Panc1 (cell line): ENCODE data around the gene RIMBP2. TPM values are rescaled to one million over a fixed set of nuclear protein-coding genes. Genes with fewer than 3 reads are reported as not detected.

Source experiments
- ATAC-seq: fragments of 200-7000 bp; cut with Tn5 transposase; 2 replicates; pipeline ENCODE4 v1.9.1; 2020; ENCODE audit warnings: mild to moderate bottlenecking, moderate library complexity
- BruUV-seq: library from RNA; stranded (reverse); fragments of 400-500 nt; replicated peaks from 2 replicates; lab custom pipeline; 2021; lab: Mats Ljungman, UMichigan
- CTCF ChIA-PET: fragments of 300-600 bp; sonication (Branson Sonifier 250); formaldehyde crosslinking; loops from one replicate; lab custom pipeline; 2022; ENCODE audit warnings: antibody characterized with exemption; lab: Charles Lee
- POLR2A ChIA-PET: fragments of 300-600 bp; sonication (Branson Sonifier 250); formaldehyde crosslinking; loops from one replicate; lab custom pipeline; 2022; ENCODE audit warnings: antibody characterized with exemption; lab: Charles Lee
- DNase-seq: peaks from one replicate; pipeline ENCODE4 v3.0.0-alpha.2; 2010; ENCODE audit warnings: low read depth, low spot score
- H3K27ac ChIP-seq: 2 replicates; pipeline ENCODE4 v1.5.1; 2011; ENCODE audit warnings: mild to moderate bottlenecking, low read length, inconsistent platforms
- H3K27me3 ChIP-seq: fragments of 200-500 bp; sonication (Bioruptor generic); 2 replicates; pipeline ENCODE4 v1.6.0; 2014; ENCODE audit warnings: low read length, inconsistent platforms; ENCODE audit not compliant: control insufficient read depth, insufficient read depth
- H3K36me3 ChIP-seq: fragments of 200-500 bp; sonication (Bioruptor generic); 2 replicates; pipeline ENCODE4 v1.5.1; 2014; ENCODE audit warnings: inconsistent platforms, mild to moderate bottlenecking, low read length, moderate library complexity; ENCODE audit not compliant: control insufficient read depth, insufficient read depth
- H3K4me1 ChIP-seq: 2 replicates; pipeline ENCODE4 v1.5.1; 2011; ENCODE audit warnings: inconsistent platforms, mild to moderate bottlenecking, low read length, moderate library complexity; ENCODE audit not compliant: control insufficient read depth, insufficient read depth
- H3K4me3 ChIP-seq, 2 experiments: 2 replicates each; pipeline ENCODE4 v1.5.1; 2011 to 2012; ENCODE audit warnings: low read depth in 2 of 2, low read length in 2 of 2, mild to moderate bottlenecking in 2 of 2, inconsistent platforms in 1 of 2, moderate library complexity in 1 of 2
- H3K9me3 ChIP-seq: fragments of 200-500 bp; sonication (Bioruptor generic); 2 replicates; pipeline ENCODE4 v1.5.1; 2014; ENCODE audit warnings: low read depth, mild to moderate bottlenecking, inconsistent platforms, low read length, moderate library complexity; ENCODE audit not compliant: control insufficient read depth, insufficient read depth
- CTCF ChIP-seq: fragments of 450-650 bp; IDR thresholded peaks from 2 replicates; pipeline ENCODE4 v1.5.1; 2017; ENCODE audit warnings: mild to moderate bottlenecking
- POLR2AphosphoS5 ChIP-seq: IDR thresholded peaks from 2 replicates; pipeline ENCODE4 v1.6.1; 2012; ENCODE audit warnings: mild to moderate bottlenecking, low read depth, low read length, moderate library complexity
- REST ChIP-seq, 2 experiments: IDR thresholded peaks; 2 replicates each; pipeline ENCODE4 v1.6.1; 2011 to 2012; ENCODE audit warnings: low read depth in 2 of 2, control low read depth in 1 of 2, low read length in 1 of 2, mild to moderate bottlenecking in 1 of 2, moderate library complexity in 1 of 2; ENCODE audit not compliant: insufficient read depth in 1 of 2
- SIN3A ChIP-seq: IDR thresholded peaks from 2 replicates; pipeline ENCODE4 v1.6.1; 2012; ENCODE audit warnings: low read depth, mild to moderate bottlenecking, low read length, moderate library complexity, borderline replicate concordance; ENCODE audit not compliant: insufficient read depth
- TCF7L2 ChIP-seq: IDR thresholded peaks from 2 replicates; pipeline ENCODE4 v1.6.1; 2011; ENCODE audit warnings: mild to moderate bottlenecking, low read depth, low read length, inconsistent platforms
- in situ Hi-C: cut with HindIII; loops from 2 replicates; pipeline ENCODE4 v1.10.0; 2016; ENCODE audit warnings: low sequenced_read_pairs, low pct_unique_long_range_greater_than_20kb
- intact Hi-C: fragments of 100-400 bp; cut with micrococcal nuclease; formaldehyde crosslinking; loops from one replicate; pipeline ENCODE4 v1.10.0; 2022; ENCODE audit not compliant: unreplicated experiment
- total RNA-seq: library from RNA; stranded (reverse); gene quantifications from one replicate; pipeline ENCODE4 v1.2.1, GENCODE V29; 2021; ENCODE audit not compliant: unreplicated experiment

Gene RIMBP2
- total RNA-seq, 1 experiment from 2014 or later, result not detected

DNA sequence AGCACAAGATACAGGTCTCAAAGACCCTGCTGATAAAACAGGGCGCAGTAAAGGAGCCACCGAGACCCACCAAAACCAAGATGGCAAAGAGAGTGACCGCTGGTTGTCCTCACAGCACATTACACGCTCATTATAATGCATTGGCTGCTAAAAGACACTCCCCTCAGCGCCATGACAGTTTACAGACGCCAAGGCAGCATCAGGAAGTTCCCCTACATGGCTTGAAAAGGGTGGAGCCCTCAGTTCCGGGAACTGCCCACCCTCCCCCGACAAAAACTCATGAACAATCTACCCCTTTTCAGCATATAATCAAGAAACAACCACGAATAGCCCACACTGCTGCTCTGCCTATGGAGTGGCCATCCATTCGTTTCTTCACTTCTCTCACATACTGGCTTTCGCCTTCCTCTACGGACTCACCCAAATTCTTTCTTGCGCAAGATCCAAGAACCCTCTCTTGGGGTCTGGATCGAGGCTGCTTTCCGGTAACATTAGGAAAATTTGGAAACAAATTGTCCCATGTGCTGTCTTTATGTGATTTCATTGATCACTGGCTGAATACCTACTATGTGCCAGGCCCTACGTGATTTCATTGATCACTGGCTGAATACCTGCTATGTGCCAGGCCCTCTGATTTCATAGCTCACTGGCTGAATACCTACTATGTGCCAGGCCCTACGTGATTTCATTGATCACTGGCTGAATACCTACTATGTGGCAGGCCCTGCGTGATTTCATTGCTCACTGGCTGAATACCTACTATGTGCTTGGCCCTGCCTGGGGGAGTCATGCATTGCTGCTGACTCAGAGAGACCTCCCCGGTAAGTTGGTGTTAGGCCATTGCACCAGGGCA lies 252.1 kb downstream of the RIMBP2 start:
- POLR2A ChIA-PET, result no interaction called here
- Histone ChIP-seq H3K9me3 (no peaks in the 10 kb centered on the region), H3K27ac (no peak overlapping the region), H3K4me3 (no peak overlapping the region), H3K4me1 (no peaks in the 10 kb centered on the region), H3K36me3 (no peaks in the 10 kb centered on the region), H3K27me3 (no peaks in the 10 kb centered on the region)
- ATAC-seq, result no peak
- TF ChIP-seq POLR2AphosphoS5 (no peak), TCF7L2 (no peak), CTCF (no peak), SIN3A (no peak), REST (IDR thresholded peaks at IDR 0.05; ENCODE audit: insufficient read depth in 1 of 2, low read depth in 2 of 2, low read length in 1 of 2) (no peak)
- intact Hi-C loops, result no loop called here
- CTCF ChIA-PET, result no interaction called here
- in situ Hi-C loops, result no loop called here
- no peak for DNase-seq
- no TSS peak for BruUV-seq

DNA sequence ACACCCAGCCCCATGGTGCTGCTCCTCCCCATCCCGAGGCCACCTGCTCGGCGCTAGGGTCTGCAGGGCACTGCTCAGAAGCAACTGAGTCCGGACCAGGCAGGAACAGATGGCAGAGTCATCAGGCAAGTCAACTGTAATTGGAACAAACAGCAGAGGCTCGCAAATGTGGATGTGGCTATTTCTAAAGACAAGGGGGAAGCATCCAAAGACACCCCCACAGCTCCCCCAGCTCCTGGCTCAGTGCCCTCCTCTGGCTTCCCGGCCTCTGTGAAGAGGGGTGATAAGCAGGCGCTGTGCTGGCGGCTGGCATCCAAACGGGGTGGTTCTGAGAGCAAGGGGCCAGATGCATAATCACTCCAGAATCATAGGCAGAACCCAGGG lies 252.8 kb downstream of the RIMBP2 start:
- Histone ChIP-seq H3K9me3 (no peaks in the 10 kb centered on the region), H3K27me3 (no peaks in the 10 kb centered on the region), H3K36me3 (no peaks in the 10 kb centered on the region), H3K4me1 (no peaks in the 10 kb centered on the region), H3K4me3 (no peak overlapping the region), H3K27ac (no peak overlapping the region)
- ATAC-seq (no peak), DNase-seq (no peak)
- ChIA-PET POLR2A (no interaction called here), CTCF (no interaction called here)
- TF ChIP-seq POLR2AphosphoS5 (no peak), TCF7L2 (no peak)
- intact Hi-C loops, result no loop called here
- BruUV-seq, result no TSS peak
- in situ Hi-C loops, result no loop called here
